Hepatocyte (in vitro differentiated cells): Measurements from ENCODE around the gene SPRR2G. TPM values are rescaled to one million over a fixed set of nuclear protein-coding genes. Genes with fewer than 3 reads are reported as not detected.
A peak's percentile ranks its signal among the peaks of the same experiment; 100 is the strongest.
"Not testable (repeated sequence)": the region's sequence is repeated elsewhere in the genome, so short reads cannot be mapped to it uniquely, and the experiment has no call there.

Experiments
- DNase-seq: peaks from one replicate; pipeline ENCODE4 v3.0.0-alpha.2; 2016; ENCODE audit warnings: low spot score
- H2AFZ ChIP-seq: fragments of 200-600 bp; sonication (generic); 2 replicates; pipeline ENCODE4 v1.6.0; 2016; ENCODE audit warnings: antibody characterized with exemption, mild to moderate bottlenecking
- H3K27ac ChIP-seq: fragments of 200-600 bp; sonication (generic); 2 replicates; pipeline ENCODE4 v1.5.1; 2016; ENCODE audit warnings: mild to moderate bottlenecking
- H3K27me3 ChIP-seq: fragments of 200-600 bp; sonication (generic); 2 replicates; pipeline ENCODE4 v1.6.1; 2016
- H3K36me3 ChIP-seq: fragments of 200-600 bp; sonication (generic); replicated peaks from 2 replicates; pipeline ENCODE4 v1.5.1; 2016; ENCODE audit warnings: low read depth; ENCODE audit not compliant: insufficient read depth
- H3K4me1 ChIP-seq: fragments of 200-600 bp; sonication (generic); 2 replicates; pipeline ENCODE4 v1.5.1; 2016; ENCODE audit warnings: mild to moderate bottlenecking, moderate library complexity; ENCODE audit not compliant: insufficient read depth
- H3K4me2 ChIP-seq: fragments of 200-600 bp; sonication (generic); 2 replicates; pipeline ENCODE4 v1.6.0; 2016
- H3K4me3 ChIP-seq: fragments of 200-600 bp; sonication (generic); 2 replicates; pipeline ENCODE4 v1.5.1; 2016; ENCODE audit warnings: mild to moderate bottlenecking
- H3K79me2 ChIP-seq: fragments of 200-600 bp; sonication (generic); 2 replicates; pipeline ENCODE4 v1.6.0; 2017; ENCODE audit warnings: mild to moderate bottlenecking
- H3K9me2 ChIP-seq: fragments of 200-600 bp; sonication (generic); replicated peaks from 2 replicates; pipeline ENCODE4 v1.6.0; 2017; ENCODE audit warnings: mild to moderate bottlenecking; ENCODE audit not compliant: insufficient read depth
- H3K9me3 ChIP-seq: fragments of 200-600 bp; sonication (generic); 2 replicates; pipeline ENCODE4 v1.5.1; 2016; ENCODE audit warnings: low read depth, mild to moderate bottlenecking
- H4K20me1 ChIP-seq: fragments of 200-600 bp; sonication (generic); 2 replicates; pipeline ENCODE4 v1.6.0; 2016; ENCODE audit warnings: mild to moderate bottlenecking; ENCODE audit not compliant: insufficient read depth, poor library complexity, severe bottlenecking
- EZH2 ChIP-seq: fragments of 200-600 bp; sonication (generic); IDR thresholded peaks from 2 replicates; pipeline ENCODE4 v1.6.1; 2016; ENCODE audit warnings: antibody characterized with exemption, mild to moderate bottlenecking, borderline replicate concordance
- EZH2phosphoT487 ChIP-seq: fragments of 200-600 bp; sonication (generic); IDR thresholded peaks from one replicate; pipeline ENCODE4 v1.6.1; 2018; ENCODE audit warnings: antibody characterized with exemption, mild to moderate bottlenecking, low read depth, moderate library complexity; ENCODE audit not compliant: unreplicated experiment, severe bottlenecking
- WGBS: methylation state at CpG from one replicate; pipeline ENCODE4 v1.1.6; 2016; ENCODE audit warnings: low lambda C conversion rate; ENCODE audit errors: missing lambda C conversion rate; 5-methylcytosine and 5-hydroxymethylcytosine counted together
- polyA plus RNA-seq: library from polyadenylated mRNA; unstranded; fragments of >200 nt; fragmentation: Nextera tagmentation; extraction: Ambion mirVana; gene quantifications from 2 replicates; pipeline ENCODE4 v1.2.1, GENCODE V29; 2016
- total RNA-seq: library from RNA; depleted of rRNA; stranded (reverse); fragments of >200 nt; gene quantifications from 2 replicates; pipeline ENCODE4 v1.2.3, GENCODE V29; 2014
- TF ChIP-seq, protein P1 (sequence below): fragments of 200-600 bp; sonication (generic); IDR thresholded peaks from 2 replicates; pipeline ENCODE4 v1.5.1; 2016; ENCODE audit warnings: antibody characterized with exemption, mild to moderate bottlenecking; ENCODE audit not compliant: poor library complexity

The SPRR2G gene
- total and polyA plus RNA-seq, 2 experiments from 2014 or later = not detected

GRCh38 chr1:153125536-153125935 is 25.2 kb downstream of the SPRR2G start:
- DNase-seq = no peak
- TF ChIP-seq EZH2 (no peak), EZH2phosphoT487 (no peak)
- TF ChIP-seq, protein P1, sequence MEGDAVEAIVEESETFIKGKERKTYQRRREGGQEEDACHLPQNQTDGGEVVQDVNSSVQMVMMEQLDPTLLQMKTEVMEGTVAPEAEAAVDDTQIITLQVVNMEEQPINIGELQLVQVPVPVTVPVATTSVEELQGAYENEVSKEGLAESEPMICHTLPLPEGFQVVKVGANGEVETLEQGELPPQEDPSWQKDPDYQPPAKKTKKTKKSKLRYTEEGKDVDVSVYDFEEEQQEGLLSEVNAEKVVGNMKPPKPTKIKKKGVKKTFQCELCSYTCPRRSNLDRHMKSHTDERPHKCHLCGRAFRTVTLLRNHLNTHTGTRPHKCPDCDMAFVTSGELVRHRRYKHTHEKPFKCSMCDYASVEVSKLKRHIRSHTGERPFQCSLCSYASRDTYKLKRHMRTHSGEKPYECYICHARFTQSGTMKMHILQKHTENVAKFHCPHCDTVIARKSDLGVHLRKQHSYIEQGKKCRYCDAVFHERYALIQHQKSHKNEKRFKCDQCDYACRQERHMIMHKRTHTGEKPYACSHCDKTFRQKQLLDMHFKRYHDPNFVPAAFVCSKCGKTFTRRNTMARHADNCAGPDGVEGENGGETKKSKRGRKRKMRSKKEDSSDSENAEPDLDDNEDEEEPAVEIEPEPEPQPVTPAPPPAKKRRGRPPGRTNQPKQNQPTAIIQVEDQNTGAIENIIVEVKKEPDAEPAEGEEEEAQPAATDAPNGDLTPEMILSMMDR = no peak
- no peak overlapping the region for H2AFZ ChIP-seq
- WGBS = 78% methylated on average over 1 of the region's 1 CpG
- no peaks in the 10 kb centered on the region for H3K79me2 ChIP-seq
- no peaks in the 10 kb centered on the region for H3K36me3 ChIP-seq
- no peak overlapping the region for H3K4me3 ChIP-seq
- H3K4me1 ChIP-seq = no peaks in the 10 kb centered on the region
- no peak overlapping the region for H3K27ac ChIP-seq
- no peaks in the 10 kb centered on the region for H3K9me3 ChIP-seq
- no peak overlapping the region for H3K4me2 ChIP-seq
- no peaks in the 10 kb centered on the region for H3K27me3 ChIP-seq
- no peaks in the 10 kb centered on the region for H4K20me1 ChIP-seq
- H3K9me2 ChIP-seq = no peaks in the 10 kb centered on the region

GRCh38 chr1:153123793-153124192 is 26.9 kb downstream of the SPRR2G start:
- H3K27ac ChIP-seq, DNase-seq, H3K9me2 ChIP-seq, H3K4me3 ChIP-seq, H3K4me2 ChIP-seq, H3K27me3 ChIP-seq, H3K36me3 ChIP-seq, H2AFZ ChIP-seq, H3K9me3 ChIP-seq, H3K79me2 ChIP-seq, H4K20me1 ChIP-seq, H3K4me1 ChIP-seq: not testable (repeated sequence)
- 75% methylated on average over 8 of the region's 8 CpGs for WGBS

DNA sequence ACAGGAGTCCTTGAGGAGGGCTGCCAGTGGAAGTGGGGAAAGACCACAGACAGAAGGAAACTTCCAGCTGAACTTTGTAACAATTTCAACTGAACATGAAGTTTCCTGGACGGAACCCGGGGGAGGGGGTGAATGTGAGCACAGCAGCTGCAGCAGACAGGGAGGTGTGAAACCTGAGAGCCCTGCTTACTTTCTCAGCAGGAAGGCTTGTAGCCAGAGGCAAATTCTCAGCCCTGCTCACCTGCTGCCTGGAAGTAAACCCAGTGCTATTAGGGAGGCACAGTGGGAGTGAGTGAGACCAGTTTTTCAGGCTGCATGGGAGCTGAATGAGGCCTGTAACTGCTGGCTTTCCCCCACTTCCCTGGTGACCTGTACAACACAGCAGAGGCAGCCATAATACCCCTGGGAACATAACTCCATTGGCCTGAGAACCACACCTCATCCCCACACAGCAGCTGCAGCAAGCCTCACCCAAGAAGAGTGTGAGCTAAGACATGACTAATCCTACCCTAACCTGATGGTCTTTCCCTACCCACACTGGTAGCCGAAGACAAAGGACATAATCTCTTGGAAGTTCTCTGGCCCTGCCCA is 27.8 kb downstream of the SPRR2G start:
- Histone ChIP-seq H3K9me2 (no peaks in the 10 kb centered on the region), H3K79me2 (no peaks in the 10 kb centered on the region), H2AFZ (no peak overlapping the region), H3K27me3 (no peaks in the 10 kb centered on the region), H4K20me1 (no peaks in the 10 kb centered on the region), H3K36me3 (no peaks in the 10 kb centered on the region), H3K27ac (peak overlapping the region; percentile 33), H3K4me3 (no peak overlapping the region), H3K4me2 (no peak overlapping the region), H3K4me1 (no peaks in the 10 kb centered on the region), H3K9me3 (no peaks in the 10 kb centered on the region)
- no peak for TF ChIP-seq EZH2
- TF ChIP-seq EZH2phosphoT487 = no peak
- TF ChIP-seq, protein P1 = no peak
- DNase-seq = peak; percentile 8
- WGBS = 62% methylated on average over 3 of the region's 3 CpGs

DNA sequence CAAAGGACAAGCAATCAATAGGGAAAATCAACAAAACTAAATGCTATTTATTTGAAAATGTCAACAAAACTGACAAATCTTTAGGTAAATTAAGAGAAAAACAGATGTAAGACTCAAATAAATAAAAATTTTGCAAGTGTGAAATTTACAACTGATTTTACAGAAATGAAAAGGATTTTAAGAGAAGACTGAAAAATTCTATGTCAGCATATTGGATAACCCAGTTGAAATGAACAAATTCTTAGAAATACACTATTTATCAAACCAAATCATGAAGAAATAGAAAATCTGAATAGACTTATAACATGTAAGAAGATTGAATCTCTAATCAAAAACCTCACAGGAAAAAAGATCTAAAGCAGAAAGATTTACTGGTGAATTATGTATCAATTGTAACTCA is 29.7 kb downstream of the SPRR2G start:
- no peak for DNase-seq
- Histone ChIP-seq H4K20me1 (no peaks in the 10 kb centered on the region), H3K27me3 (no peaks in the 10 kb centered on the region), H3K9me2 (no peaks in the 10 kb centered on the region), H3K4me1 (no peaks in the 10 kb centered on the region), H3K27ac (no peak overlapping the region), H3K79me2 (no peaks in the 10 kb centered on the region), H2AFZ (no peak overlapping the region), H3K4me2 (no peak overlapping the region), H3K36me3 (no peaks in the 10 kb centered on the region), H3K9me3 (no peaks in the 10 kb centered on the region), H3K4me3 (no peak overlapping the region)
- TF ChIP-seq, protein P1 = no peak
- TF ChIP-seq EZH2phosphoT487 (no peak), EZH2 (no peak)
